ENCODE measurements around the gene EFHC1.
"Not testable (repeated sequence)": the region's sequence is repeated elsewhere in the genome, so short reads cannot be mapped to it uniquely, and the experiment has no call there.

EFHC1 gene

DNA sequence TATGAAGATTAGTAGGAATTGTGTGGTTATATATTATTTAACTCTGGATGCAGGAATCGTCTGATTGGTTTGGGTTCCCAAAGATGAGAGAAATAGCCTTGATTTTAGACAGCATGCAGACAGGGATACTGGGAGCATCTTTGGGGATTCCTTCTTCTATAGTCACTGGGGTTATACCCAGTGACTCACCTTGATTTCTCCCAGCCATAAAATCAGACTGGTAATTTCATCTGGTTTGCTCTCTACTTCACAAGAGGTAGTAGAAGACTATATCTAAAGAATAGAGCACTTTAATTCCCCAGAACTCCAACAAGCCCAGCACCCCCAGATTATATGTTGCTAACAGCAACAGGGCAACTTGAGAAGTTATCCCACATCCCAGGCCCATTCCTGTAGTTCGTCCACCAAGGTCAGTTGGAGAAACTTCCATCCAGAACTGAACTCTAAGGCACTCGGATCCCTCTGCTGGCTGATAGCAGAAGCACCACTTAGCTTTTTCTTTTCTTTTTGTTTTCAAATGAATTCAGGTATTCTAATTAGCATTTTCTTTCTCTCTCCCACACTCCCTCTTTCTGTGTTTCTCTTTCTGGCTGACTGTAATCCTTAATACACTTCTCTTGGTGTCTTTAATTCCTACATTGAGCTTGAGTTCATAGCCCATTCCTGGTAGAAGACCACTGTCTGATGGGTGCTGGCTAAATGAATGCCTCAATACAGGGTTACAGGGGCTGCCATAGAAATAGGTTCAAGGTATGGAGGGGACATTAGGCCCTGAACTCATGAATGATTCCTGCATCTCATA lies 20.4 kb upstream of the EFHC1 start:
- no peak for DNase-seq (ENCODE audit: low read depth)

DNA sequence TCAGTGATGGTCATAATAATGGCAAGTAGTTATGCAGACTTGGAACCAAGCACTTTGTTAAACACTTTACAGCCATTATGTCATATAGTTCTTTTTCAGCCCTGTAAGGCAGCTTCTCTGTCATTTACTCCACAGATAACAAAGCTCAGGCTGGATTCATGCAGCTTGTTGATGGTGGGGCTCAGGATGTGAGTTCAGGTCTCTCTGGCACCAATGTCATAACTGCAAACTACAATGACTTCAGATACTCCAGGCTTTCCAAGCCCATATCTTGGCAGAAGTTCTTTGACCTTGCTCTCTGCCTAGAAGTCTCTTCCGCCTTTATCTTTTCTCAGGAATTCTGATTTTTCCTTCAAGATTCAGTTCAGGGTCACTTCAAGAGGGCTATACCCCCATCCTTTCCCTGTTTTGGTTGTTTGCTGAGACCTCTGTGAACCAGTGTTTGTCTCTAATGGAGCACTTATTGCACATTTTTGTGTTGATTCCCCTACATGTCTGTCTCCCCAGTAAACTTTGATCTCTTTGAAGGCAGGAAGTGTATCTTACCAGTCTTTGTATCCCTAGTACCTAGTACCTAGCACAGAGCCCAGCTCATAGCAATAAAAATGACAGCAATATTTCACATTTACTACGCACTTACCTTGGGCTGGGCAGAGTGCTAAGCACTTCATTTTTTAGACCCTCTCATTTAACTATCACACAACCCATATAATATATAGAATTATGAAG lies 19.7 kb upstream of the EFHC1 start:
- no peak for DNase-seq (ENCODE audit: low read depth)

DNA sequence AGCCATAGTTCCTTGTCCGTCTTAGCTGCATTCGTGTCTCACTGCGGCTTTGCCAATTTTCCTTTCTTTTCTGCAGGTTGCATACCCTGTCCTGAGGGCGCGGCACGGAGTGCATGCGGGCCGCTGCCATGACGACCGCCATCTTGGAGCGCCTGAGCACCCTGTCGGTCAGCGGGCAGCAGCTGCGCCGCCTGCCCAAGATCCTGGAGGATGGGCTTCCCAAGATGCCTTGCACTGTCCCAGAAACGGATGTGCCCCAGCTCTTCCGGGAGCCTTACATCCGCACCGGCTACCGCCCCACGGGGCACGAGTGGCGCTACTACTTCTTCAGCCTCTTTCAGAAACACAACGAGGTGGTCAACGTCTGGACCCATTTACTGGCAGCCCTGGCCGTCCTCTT lies 17.1 kb upstream of the EFHC1 start:
- no peak for DNase-seq (ENCODE audit: low read depth)

DNA sequence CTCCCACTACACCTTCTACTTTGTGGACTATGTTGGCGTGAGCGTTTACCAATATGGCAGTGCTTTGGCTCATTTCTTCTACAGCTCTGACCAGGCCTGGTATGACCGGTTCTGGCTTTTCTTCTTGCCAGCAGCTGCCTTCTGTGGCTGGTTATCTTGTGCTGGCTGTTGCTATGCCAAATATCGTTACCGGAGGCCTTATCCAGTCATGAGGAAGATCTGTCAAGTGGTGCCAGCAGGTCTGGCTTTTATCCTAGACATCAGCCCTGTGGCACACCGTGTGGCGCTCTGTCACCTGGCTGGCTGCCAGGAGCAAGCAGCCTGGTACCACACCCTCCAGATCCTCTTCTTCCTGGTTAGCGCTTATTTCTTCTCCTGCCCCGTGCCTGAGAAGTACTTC lies 16.5 kb upstream of the EFHC1 start:
- no peak for DNase-seq (ENCODE audit: low read depth)

DNA sequence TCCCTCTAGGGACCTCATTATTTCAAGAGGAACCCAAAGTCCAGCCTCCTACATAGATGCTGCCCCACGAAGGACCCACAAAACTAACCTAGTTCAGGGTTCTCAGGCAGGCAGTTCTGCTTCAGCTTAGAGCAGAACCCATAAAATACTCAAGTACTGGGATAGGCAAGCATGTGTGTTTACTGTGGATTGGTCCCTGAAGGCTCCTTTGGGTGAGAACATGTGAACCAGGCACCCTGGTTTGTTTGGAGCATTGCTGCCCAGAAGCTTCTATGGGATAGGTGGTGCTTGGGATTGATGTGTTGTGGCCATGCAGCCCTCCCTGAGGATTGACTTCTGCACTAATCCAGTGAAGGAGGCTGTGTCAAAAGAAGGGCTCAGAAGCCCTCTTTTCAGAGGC lies 14.9 kb upstream of the EFHC1 start:
- DNase-seq (ENCODE audit: low read depth): no peak

DNA sequence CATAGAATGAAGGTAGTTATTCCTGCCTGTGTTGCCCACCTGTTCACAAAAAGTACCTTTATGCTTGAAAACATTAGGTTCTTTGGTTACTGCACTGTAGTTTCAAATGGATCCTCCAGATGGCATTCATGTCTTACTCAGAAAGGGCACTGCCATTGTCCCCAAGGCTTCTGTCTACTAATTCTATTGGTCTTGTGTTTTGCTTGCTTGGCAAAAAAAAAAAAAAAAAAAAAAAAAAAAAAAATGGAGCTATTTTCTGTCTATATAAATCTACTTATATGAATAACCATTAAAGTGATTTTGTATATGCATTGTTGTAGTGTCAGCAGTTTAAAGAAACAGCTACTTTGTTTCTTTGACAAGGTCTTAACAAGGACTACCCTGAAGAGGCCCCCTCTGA lies 12.7 kb upstream of the EFHC1 start:
- no peak for DNase-seq (ENCODE audit: low read depth)

DNA sequence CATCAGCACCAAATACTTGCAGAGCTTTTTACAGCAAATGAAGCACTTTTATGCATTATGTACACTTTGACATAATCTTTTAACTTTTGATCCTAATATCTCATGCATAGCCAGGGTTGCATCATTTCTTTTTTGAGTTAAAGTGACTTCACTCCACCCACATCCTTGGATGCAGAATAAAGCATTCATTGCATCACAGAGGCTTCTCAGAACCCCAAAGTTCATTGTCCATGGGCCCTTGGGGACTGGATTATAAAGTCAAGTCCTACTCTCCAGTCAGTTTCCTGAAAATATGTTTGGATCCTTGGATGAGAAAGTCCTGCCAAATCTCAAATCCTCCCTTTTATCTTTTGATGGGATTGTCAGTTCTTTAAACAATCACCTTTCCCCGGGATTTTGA lies 10.6 kb upstream of the EFHC1 start:
- DNase-seq (ENCODE audit: low read depth): no peak

DNA sequence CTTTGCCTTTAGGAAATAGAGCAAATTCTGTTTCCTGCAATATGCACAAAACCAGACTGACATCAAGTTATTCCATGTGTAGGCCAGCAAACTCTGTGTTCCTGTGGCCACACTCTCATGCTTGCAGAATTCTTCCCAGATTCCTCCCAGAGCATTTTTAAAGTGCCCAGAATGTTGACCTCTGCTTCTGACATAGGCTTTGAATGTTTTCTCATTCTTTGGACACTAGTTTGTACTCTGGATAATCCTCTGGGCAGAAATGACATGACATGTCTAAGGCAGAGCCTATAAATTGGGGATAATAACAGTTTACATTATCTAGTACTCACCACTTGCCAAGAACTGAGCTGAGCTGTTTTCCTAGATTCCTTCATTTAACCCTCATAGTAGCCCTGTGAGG lies 9.2 kb upstream of the EFHC1 start:
- DNase-seq (ENCODE audit: low read depth): no peak

DNA sequence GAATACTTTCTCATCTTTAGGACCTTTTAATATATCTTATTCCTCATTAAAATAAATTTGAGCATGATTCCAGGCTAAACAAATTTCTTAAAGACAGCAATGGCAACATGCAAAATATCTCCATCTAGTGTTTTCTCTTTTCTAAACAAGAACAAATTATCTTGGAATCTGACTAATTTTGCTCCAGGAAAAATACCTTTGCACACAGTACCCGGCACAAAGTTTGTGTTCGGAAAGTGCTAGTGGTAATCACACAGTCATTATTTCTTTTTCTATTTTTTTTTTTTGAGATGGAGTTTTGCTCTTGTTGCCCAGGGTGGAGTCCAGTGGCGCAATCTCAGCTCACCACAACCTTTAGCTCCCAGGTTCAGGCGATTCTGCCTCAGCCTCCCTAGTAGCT lies 8.2 kb upstream of the EFHC1 start:
- no peak for DNase-seq (ENCODE audit: low read depth)

DNA sequence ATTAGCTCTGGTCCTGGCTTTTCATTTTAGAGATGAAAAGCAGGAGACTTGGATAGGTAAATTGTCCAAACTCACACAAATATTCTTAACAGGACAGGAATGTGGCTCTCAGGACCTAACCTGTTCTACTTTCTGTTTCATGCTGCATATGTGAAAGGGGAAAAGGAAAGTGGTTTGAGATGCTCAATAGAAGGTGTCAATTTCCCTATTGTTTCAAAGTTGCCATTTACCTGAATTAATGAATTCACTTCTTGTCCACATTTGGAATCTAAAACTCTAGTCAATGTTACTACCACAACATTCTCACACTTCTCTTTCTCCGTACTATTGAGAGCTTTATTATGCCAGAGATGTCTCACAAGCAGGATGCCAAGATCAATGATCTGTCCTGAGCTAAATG lies 4.8 kb upstream of the EFHC1 start:
- DNase-seq (ENCODE audit: low read depth): no peak

DNA sequence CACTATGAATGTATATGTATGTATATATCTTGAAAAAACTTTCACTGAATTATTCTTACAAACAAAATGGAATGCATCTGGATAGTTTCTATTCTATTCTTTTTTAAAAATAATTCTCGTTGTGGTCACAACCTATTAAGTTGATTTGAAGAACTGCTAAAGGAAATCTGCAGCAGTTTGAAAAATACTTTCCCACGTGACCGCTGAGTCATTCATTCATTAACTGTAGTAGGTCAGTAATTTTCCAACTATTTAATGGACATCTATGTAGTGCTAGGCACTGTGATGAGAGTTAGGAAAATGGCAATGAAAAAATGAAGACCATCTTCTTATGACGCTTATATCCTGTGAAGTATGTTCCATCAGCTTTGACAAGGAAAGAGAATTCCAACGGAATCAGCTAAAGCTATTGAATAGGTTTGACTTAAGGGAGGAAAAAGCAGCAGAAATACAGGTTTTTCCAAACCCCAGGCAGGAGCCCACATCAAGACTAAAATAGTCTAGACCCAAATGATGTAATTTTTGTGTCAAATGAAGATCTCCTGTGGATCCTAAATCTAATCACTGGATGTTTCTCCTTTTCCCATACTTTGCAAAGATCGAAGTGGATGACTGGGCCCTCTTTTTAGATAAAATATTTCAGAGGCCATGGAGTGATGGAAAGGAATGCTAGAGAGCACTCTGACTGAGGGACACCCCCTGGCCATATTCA lies 4.1 kb upstream of the EFHC1 start:
- DNase-seq (ENCODE audit: low read depth): no peak

DNA sequence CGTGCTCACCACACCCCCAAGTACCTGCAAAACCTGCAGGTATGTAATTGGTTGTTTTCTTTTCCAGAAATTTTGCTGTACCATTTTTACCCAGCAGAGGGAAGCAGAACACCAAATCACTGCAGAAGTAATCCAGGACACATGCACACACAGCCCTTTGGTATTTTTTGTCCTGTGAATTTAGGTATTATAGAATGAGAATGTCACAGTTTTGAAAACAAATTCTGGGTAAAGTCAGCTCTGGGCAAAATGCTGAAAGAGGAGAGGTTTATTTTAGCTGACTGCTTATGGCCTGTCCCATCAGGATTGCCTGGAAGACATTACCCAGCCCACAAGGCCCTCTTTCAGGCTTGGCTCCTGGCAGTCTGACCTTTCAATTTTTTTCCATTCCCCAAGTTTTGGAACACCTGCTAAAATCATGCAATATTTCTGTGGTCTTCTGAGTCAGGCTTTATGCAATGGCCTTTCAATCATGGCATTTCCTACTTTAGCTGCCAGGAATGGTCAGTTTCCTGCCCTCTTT lies 3.5 kb upstream of the EFHC1 start:
- no peak for DNase-seq (ENCODE audit: low read depth)

DNA sequence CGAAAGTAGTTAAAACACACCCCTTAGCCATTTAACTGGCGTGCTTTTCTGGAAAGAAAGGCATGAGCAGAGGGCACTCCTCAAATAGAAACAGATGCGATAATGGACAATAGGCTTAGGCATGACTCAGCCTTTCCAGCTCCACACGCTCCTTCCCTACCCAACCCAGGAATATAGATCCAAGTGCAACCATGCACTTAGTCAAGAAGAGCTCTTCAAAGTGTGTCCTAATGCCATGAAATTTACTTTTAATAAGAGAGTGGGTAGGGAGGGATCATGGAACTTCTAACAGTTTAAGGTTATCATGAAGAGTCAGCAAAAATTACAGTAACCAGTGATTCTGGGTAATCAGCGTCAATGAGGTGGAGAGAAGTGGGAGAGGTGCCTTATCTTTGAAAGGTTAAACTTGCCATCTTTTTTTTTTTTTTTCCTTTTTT lies 2.4 kb upstream of the EFHC1 start:
- no peak for DNase-seq (ENCODE audit: low read depth)

DNA sequence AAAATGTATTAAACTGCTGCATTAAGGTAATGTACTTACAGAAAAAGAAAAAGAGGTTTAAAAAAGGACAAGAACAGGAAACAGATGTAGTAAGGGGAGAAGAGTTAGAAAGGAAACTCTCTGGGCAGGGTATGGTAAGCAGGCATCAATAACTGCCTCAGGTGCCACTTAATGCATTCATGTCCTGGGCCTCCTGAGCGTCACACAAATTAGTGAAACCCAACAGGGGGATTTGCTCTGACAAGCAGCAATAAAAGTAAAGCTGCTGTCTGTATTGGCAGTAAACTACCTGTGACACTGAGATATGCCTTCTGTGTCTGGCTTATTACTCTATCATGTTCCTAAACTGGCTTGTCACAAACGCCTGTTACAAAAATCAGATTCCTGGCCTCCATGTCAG lies 1.5 kb upstream of the EFHC1 start:
- DNase-seq (ENCODE audit: low read depth): no peak

DNA sequence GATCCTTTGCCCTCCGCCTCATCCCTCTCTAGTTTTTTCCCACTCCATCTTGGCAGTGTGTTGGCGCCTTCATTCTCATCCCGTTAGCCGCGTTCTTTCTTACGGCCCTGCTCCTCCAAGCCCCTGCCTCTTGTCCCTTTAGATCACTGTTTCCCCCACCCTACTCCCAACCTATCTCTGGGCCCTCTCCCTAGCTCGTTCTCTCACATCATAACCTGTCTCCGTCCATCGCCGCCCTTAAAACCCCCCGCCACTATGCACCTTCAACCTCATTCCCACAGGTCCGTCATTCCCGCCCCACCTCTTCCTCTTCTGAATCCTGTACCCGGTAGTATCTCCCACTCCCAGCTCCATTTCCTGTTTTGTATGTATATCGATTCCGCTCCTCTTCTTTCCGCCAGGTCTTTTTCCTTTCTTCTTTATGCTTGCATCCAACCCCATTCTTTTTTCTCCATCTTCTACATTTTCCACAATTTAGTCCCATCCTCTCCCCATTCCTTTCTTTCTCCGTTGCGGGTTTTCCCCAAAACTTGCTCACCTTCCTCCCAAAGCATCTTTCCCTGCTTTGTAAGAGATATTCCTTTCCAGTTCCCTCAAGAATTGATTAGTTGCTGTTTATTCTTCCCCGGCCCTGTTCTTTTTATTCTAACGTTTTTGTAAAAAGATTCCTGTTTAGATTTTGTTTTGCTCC lies 671 bp downstream of the EFHC1 start:
- DNase-seq (ENCODE audit: low read depth): no peak

DNA sequence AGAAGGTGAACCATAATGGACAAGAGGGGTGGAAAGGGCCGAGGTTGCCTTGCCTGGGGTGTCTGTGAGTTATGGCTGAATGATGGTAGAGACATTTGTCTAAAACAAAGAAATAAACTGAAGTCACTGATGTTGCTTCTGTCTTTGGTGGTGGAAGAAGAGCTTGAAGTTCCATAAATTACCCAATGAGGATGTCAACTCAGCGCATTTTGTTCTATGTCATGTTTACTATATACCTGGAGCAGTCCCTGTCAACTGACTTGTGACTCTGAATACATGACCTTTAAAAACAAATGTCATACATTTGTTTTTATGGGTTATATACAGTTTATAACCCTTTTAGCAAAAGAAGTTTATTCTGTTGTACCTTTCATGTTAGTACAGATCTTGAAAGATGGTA lies 2.0 kb downstream of the EFHC1 start:
- no peak for DNase-seq (ENCODE audit: low read depth)

DNA sequence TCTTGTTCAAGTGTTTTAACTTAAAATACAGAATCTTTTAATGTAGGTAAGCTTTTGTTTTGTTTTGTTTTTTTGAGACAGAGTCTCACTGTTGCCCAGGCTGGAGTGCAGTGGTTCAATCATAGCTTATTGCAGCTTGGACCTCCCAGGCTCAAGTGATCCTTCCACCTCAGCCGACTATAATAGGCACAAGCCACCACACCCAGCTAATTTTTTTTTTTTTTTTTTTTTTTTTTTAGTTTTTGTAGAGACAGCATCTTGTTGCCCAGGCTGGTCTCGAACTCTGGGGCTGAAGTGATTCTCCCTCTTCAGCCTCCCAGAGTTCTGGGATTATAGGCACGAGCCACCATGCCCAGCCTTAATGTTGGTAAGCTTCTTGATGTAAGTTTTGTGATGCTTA lies 3.3 kb downstream of the EFHC1 start:
- DNase-seq (ENCODE audit: low read depth): no peak

DNA sequence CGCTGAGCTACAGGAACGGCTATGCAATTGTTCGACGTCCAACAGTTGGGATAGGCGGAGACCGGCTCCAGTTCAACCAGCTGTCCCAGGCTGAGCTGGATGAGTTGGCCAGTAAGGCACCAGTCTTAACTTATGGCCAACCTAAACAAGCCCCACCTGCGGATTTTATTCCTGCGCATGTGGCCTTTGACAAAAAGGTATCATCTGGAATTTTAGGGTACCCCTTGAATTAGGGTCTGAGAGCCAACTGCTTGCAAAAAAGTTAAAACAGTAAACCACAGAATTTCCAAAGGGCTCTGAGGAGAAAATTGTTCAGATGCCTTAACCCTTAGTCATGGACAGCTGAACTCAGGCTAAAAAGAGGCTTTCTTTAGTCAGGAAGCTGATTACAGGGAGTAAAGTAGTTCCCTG lies 3.8 kb downstream of the EFHC1 start:
- no peak for DNase-seq (ENCODE audit: low read depth)

DNA sequence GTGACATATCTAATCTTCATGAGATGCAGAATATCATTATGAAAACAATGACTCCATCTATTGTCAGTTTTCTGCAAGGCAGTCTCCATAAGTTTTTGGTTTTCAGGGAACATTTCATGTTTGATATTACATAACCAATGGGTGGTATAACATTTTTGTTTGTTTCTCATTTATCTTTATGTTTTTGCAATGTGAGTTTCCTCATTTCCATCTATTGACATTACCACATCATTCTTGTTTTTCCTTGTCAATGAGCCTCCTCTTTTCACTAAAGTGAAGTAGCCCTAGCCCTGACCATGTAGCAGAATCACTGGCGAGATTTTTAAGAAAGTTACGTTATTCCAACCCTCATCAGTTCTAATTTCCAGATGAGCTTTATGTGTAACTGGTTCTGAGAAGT lies 4.4 kb downstream of the EFHC1 start:
- DNase-seq (ENCODE audit: low read depth): no peak

DNA sequence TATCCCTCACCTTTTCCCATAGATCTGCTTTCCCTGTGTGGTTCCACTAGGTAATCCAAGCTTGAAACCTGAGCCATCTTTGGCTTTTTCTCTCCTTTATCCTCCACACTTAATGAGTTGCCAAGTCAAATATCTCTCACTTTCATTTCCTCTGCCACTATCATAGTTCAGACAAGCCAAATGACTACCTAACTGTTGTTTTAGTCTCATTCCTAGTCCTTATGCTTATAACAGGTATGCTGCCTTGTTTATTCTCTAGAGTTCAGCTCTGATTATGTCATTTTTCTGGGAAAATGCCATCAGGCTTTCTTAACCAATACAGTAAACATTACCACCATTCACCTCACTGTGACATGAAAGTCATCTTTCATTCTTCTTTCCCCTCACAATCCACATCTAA lies 6.5 kb downstream of the EFHC1 start:
- no peak for DNase-seq (ENCODE audit: low read depth)

DNA sequence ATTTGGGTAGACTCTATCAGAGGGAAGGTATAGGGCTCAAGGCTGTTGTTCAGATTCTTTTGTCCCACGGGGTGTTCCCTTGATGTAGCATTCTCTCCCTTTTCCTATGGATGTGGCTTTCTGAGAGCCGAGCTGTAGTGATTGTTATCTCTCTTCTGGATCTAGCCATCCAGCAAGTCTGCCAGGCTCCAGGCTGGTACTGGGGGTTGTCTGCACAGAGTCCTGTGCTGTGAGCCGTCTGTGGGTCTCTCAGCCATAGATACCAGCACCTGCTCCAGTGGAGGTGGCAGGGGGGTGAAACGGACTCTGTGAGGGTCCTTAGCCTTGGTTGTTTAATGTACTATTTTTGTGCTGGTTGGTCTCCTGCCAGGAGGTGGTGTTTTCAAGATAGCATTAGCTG lies 13.2 kb downstream of the EFHC1 start:
- not testable (repeated sequence) for DNase-seq (ENCODE audit: low read depth)

DNA sequence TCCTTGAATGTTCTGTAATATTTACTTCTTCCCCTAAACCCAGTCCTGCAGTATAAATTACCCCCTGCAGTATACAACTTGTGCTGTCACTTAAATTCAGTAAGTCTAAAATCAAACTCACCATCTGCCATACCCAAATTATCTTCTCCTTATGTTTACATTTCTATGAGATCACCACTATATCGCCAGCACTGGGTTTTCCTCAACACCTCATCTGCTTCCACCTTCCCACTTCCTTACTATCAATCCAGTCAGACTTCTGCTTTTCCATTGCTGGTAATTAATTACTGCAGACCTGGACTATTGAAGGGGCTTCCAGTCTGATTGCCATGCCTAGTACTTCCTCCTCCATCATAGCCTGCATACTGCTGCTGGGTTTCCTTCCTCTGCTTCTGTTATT lies 15.2 kb downstream of the EFHC1 start:
- DNase-seq (ENCODE audit: low read depth): no peak
